ENCODE measurements around the gene BAMBI.

The BAMBI gene

DNA sequence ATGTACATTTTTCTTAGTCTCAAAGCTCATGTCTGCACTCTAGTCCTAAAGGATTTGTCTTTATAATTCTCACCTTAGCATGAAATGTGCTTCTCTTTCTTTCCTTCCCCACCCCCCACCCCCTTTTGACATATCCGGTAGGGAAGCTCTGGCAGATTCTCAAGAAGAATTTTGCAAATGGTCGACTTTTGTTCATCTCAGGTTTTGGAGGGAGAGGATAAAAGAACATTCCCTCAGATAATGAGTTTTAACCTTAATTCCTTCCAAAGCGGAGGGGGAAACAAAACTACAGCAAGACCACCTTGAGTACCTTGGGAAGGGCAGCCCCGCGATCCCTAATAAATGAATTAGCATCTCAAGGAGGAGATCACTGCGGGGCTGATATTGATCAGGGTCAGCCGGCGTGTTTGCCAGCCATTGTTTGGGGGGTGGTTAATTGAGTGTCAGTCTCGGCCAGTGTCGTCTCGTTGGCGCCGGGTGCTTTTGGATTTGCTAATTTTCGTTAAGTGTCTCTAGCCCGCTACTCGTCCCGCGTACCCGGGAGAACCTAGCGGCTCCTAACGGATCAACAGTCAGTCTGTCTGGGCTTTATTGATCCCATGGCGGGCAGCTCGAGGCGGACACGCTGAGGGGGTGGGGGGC, 874 bp upstream of the BAMBI start:
- no peak for DNase-seq

- DNase-seq: no peak
Measured at GRCh38 chr10:28677888-28678686, 766 bp downstream of the BAMBI start.

DNA sequence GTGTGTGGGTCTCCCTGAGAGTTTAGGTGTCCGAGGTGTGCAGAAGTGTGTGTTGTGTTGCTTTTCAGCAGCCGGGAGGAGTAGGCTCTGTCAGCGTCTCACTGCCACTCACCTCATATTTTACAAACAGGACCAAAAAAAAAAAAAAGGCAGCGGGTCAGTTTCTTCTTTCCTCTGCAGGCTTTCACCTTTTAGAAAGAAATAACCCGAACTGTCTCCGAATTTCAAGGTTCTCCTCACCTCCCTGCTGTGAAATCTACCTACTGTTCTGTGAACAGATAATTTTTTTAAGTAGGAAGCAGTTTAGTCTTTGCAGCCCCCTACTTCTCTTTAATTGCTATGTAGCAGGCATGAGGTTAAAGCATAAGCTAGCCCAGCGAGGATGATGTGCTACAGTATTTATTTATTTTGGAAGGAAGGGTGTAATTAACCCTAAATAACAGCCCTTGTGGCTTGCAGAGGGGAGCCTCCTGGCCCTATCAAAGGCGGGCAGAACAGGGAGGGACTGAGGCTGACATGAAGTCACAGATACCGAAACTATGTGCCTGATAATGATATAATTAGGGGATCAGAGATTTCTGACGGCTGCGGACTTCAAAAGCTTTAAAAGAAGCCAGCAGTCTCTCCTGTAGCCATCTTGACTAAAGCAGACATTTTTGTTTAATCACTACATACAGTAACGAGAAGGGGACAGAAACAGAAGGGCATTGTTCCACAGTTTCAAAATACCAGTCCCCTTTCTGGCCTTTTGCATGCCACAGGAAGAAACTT, 1.6 kb downstream of the BAMBI start:
- no peak for DNase-seq

DNA sequence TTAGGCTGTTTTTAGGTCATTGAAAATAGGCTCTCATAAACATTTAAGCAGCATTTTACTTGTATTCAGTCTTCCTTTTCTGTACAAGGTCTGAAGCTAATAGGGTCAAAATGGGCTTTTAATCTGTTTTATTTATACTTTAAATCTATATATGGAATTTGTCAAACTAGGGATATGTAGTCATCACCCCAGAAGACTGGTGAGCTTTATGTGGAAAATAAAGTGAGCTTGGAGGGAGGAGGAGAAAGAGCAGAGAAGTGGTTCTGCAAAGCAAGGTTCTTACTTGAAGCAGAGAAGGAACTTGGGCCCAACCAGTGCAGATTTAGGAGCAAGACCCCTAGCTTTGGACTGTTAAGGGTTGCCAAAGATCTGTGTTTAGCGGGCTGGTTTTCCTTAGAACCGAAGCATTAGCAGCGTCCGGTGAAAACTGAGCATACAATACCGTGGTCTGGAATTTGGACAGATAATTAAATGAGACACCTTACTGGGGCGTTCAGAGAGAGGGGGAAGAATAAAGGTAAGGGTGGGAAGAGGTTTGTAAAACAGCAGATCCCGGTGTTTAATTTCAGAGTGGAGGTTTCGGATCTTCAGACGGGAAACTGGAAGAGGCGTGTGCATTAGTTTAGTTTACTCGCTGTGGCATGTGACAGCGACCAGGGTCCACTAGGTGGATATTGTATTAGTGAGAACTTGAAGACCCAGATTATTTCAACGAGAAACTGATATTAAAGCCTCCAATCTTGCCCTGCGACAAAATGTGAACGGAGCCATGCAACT, 2.4 kb downstream of the BAMBI start:
- no peak for DNase-seq

DNA sequence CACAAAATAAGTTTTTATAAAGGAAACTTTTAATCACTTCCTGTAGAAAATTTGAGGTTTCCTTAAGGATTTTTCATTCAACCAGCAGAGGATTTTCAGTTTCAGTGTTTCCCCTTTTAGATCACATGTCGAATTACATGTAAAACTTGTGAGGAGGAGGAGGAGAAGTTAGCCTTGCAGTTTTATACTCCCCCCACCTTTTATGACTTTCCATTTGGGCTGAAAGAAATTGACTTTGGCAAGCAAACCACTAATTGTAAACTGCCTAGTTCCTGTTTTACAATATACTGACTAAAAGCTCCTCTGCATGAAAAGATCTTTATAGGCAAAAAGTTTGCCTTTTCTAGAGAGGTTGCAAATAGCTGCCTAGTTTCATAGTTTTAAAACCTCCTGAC, 3.0 kb downstream of the BAMBI start:
- DNase-seq: no peak

GRCh38 chr10:28681291-28681763, 4.0 kb downstream of the BAMBI start:
- no peak for DNase-seq

DNA sequence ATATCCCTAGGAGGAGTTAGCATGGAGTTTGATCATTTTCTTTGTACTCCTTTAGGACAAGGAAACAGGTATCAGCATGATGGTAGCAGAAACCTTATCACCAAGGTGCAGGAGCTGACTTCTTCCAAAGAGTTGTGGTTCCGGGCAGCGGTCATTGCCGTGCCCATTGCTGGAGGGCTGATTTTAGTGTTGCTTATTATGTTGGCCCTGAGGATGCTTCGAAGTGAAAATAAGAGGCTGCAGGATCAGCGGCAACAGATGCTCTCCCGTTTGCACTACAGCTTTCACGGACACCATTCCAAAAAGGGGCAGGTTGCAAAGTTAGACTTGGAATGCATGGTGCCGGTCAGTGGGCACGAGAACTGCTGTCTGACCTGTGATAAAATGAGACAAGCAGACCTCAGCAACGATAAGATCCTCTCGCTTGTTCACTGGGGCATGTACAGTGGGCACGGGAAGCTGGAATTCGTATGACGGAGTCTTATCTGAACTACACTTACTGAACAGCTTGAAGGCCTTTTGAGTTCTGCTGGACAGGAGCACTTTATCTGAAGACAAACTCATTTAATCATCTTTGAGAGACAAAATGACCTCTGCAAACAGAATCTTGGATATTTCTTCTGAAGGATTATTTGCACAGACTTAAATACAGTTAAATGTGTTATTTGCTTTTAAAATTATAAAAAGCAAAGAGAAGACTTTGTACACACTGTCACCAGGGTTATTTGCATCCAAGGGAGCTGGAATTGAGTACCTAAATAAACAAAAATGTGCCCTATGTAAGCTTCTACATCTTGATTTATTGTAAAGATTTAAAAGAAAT, 4.8 kb downstream of the BAMBI start:
- DNase-seq: no peak

DNA sequence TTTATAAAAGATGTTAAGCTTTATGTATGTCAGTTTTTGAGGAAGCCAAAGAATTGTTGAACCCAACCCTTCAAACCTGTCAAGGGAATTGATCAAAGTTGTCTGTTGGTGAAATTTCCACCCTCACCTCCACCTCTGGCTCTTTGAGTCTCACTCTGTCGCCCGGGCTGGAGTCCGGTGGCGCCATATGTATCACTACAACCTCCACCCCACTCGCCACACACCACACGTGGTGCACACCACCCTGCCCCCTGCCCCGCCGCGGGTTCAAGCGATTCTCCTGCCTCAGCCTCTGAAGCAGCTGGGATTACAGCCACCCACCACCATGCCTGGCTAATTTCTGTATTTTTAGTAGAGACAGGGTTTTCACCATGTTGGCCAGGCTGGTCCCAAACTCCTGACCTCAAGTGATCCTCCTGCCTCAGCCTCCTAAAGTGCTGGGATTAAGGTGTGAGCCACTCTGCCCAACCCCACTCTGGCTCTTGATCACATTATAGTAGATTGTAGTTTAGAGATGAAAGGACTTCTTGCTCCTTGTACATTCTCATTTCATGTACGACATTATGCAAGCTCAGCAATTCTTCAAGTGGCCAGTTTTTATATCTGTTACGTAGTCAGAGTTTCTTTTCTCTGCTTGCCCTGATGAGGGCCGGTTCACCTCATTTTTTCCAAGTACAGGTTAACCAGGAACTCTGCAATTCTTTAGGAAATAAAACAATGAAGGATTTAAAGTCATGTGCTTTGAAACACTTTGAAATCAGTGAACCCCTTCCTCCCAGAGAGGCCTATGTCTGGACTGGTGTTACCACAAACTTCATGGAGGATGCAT, 7.0 kb downstream of the BAMBI start:
- no peak for DNase-seq

- no peak for DNase-seq
Measured at GRCh38 chr10:28684986-28685580, 7.8 kb downstream of the BAMBI start.

DNA sequence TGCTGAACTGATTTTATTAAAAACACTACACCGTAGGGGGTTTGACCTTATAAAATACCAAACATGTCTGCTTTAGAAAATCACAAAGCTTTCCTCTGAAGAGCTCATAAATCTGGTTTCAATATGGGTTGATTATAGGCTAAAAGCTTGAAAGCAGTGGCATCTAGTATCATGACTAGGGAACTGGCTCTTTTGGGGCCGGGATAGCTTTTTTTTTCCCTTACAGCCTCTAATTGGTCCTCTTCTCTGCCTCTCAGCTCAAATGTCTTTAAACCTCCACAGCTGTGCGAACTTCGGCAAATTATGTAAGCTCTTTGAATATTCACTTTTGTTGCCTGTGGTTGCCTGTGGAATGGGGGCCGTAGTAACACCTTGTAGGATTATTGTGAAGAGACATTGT, 8.4 kb downstream of the BAMBI start:
- no peak for DNase-seq

DNA sequence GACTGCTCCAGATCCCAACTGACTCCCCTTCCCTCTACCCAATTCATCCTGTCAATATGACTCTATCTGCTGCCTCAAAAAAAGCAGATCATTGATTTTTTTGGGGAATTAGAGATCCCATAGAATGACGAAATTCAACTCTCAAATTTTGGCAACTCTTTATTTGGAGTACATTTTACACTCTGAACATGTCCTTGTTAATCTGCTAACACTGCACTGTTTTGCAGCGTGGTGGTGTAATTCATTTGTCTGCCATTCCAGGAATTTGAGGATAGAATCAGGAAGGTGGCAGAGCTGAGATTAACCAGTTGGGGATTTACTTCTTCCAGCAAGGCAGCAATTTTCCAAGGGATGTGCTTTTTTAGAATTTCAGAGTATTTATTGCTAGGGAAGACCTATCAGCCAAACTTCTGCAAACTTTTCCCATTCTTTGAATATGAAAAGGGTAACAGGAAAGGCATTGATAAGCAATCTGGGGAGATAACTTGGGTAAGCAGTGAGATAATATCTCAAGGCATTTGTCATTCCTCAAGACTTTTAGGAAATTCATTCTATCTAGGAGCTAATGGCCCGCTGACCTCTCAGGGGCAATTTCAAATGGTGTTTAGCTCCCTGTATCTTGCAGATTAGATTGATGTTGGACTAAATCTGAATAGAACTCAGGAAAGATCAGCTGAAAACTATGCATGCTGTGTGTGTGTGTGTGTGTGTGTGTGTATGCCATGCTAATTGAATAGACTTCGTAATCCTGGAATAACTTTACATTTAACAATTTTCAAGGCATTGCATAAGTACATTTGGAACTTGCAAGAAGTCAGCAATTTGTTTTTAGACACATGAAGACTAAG, 9.7 kb downstream of the BAMBI start:
- no peak for DNase-seq

- DNase-seq: no peak
Measured at GRCh38 chr10:28687683-28688001, 10.3 kb downstream of the BAMBI start.

DNA sequence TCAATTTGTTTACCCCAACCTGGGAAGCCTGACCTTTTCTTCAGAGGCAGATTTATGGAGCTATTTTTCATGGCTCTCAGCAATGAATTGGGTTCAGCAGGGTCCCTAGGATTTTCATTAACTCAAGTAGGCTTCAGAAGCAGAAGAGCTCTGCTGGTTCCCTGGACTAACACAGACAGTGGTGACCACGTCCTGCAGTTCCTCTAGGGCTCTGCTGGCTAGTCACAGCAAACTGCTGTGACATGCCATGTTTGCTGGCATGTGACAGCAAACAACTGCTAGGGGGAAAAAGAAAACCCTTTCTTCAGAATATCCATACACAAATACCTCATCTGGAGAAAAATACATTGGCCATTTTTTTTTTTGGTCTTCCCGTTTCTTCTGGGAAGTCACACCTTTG, 13.2 kb downstream of the BAMBI start:
- no peak for DNase-seq

GRCh38 chr10:28691187-28691694, 13.9 kb downstream of the BAMBI start:
- no peak for DNase-seq

GRCh38 chr10:28692050-28692449, 14.7 kb downstream of the BAMBI start:
- no peak for DNase-seq

GRCh38 chr10:28694530-28694929, 17.2 kb downstream of the BAMBI start:
- DNase-seq: no peak

GRCh38 chr10:28698075-28698474, 20.8 kb downstream of the BAMBI start:
- no peak for DNase-seq

- no peak for DNase-seq
Measured at GRCh38 chr10:28704464-28705161, 27.3 kb downstream of the BAMBI start.

- no peak for DNase-seq
Measured at GRCh38 chr10:28705472-28705871, 28.2 kb downstream of the BAMBI start.
